Spleen (tissue), 7 donors: ENCODE results near the gene COL2A1.

ENCODE experiments used
- CTCF ChIP-seq, 11 experiments: fragments of 200-600 bp in 7 of 11; fragments of 450-650 bp in 4 of 11; sonication (generic) in 4 of 11; IDR thresholded peaks in 8 of 11; conservative IDR thresholded peaks in 3 of 11; 1 replicate in 7 of 11; 2 replicates in 4 of 11; pipeline versions ENCODE4 v1.4.0 to v1.8.0; 2016 to 2021; ENCODE audit warnings: antibody characterized with exemption in 11 of 11, inconsistent platforms in 4 of 11, mild to moderate bottlenecking in 1 of 11
- POLR2A ChIP-seq, 3 donors: fragments of 450-650 bp; IDR thresholded peaks; one replicate each; pipeline ENCODE4 v1.5.1; 2017; ENCODE audit warnings: antibody characterized with exemption in 3 of 3, mild to moderate bottlenecking in 1 of 3
- POLR2AphosphoS5 ChIP-seq, 3 donors: sonication (generic); formaldehyde crosslinking; IDR thresholded peaks; one replicate each; pipeline ENCODE4 v1.5.1; 2017; ENCODE audit warnings: antibody characterized with exemption in 3 of 3
- donor health status: DM: no; HTN: no; CAD: no; lungs with moderate emphysema.
- donor health status: DM: no; HTN: no; CAD: no.
- donor health status: DM: no; HTN: no; CAD: no.

GRCh38 chr12:48004053-48004941 lies at the start of gene COL2A1:
- TF ChIP-seq CTCF (IDR thresholded peaks at IDR 0.05 in 8 of 11, conservative IDR thresholded peaks at IDR 0.05 in 3 of 11): no peak
- TF ChIP-seq POLR2A (IDR thresholded peaks at IDR 0.05): no peak
- peak in 2 of 3 donors; percentile 45 to 55 for TF ChIP-seq POLR2AphosphoS5 (IDR thresholded peaks at IDR 0.05)
